GM18499 (cell line): ENCODE measurements around the gene SIPA1L2.
"Not testable (repeated sequence)": the region's sequence is repeated elsewhere in the genome, so short reads cannot be mapped to it uniquely, and the experiment has no call there.

ENCODE experiments used
- ATAC-seq: cut with Tn5 transposase; IDR thresholded peaks from one replicate; pipeline ENCODE4 v1.9.1; 2021; ENCODE audit warnings: moderate number of reproducible peaks; ENCODE audit not compliant: insufficient read depth, unreplicated experiment

SIPA1L2 gene

GRCh38 chr1:232620356-232620969 is 9.5 kb downstream of the SIPA1L2 start:
- no peak for ATAC-seq

GRCh38 chr1:232617237-232617636 is 12.7 kb downstream of the SIPA1L2 start:
- no peak for ATAC-seq

- no peak for ATAC-seq
These were observed 14.6 kb downstream of the SIPA1L2 start for GRCh38 chr1:232615306-232615800.

- ATAC-seq, result no peak
These were observed 15.1 kb downstream of the SIPA1L2 start for GRCh38 chr1:232614811-232615210.

- ATAC-seq, result no peak
These were observed 16.1 kb downstream of the SIPA1L2 start for GRCh38 chr1:232613752-232614381.

GRCh38 chr1:232612836-232613235 is 17.1 kb downstream of the SIPA1L2 start:
- ATAC-seq, result not testable (repeated sequence)

- ATAC-seq, result no peak
These were observed 18.1 kb downstream of the SIPA1L2 start for GRCh38 chr1:232611834-232612233.

- ATAC-seq, result not testable (repeated sequence)
These were observed 18.8 kb downstream of the SIPA1L2 start for GRCh38 chr1:232610902-232611745.

- no peak for ATAC-seq
These were observed 19.6 kb downstream of the SIPA1L2 start for GRCh38 chr1:232610192-232610901.

GRCh38 chr1:232608427-232608826 is 21.5 kb downstream of the SIPA1L2 start:
- ATAC-seq, result no peak

GRCh38 chr1:232602622-232603021 is 27.3 kb downstream of the SIPA1L2 start:
- ATAC-seq, result no peak

GRCh38 chr1:232600424-232601258 is 29.3 kb downstream of the SIPA1L2 start:
- ATAC-seq, result no peak

GRCh38 chr1:232599178-232600041 is 30.5 kb downstream of the SIPA1L2 start:
- ATAC-seq, result no peak

- no peak for ATAC-seq
These were observed 31.1 kb downstream of the SIPA1L2 start for GRCh38 chr1:232598837-232599177.

- ATAC-seq, result no peak
These were observed 31.8 kb downstream of the SIPA1L2 start for GRCh38 chr1:232598133-232598532.

- ATAC-seq, result peak; percentile 48
These were observed 32.2 kb downstream of the SIPA1L2 start for GRCh38 chr1:232597721-232598120.

GRCh38 chr1:232596666-232597303 is 33.1 kb downstream of the SIPA1L2 start:
- no peak for ATAC-seq
